GM12865 (cell line): Measurements from ENCODE around the gene METTL13.

Experiments used
- DNase-seq: peaks from one replicate; pipeline ENCODE4 v3.0.0; 2010; ENCODE audit warnings: low read depth
- H3K4me3 ChIP-seq: 2 replicates; pipeline ENCODE4 v1.5.1; 2011; ENCODE audit warnings: mild to moderate bottlenecking, low read depth, low read length, control low read depth
- TF ChIP-seq, protein P1 (sequence below): IDR thresholded peaks from 2 replicates; pipeline ENCODE4 v1.5.1; 2011; ENCODE audit warnings: low read length, control low read depth, low read depth, inconsistent platforms; ENCODE audit not compliant: insufficient read depth; ENCODE audit errors: missing control alignments

Gene METTL13

DNA sequence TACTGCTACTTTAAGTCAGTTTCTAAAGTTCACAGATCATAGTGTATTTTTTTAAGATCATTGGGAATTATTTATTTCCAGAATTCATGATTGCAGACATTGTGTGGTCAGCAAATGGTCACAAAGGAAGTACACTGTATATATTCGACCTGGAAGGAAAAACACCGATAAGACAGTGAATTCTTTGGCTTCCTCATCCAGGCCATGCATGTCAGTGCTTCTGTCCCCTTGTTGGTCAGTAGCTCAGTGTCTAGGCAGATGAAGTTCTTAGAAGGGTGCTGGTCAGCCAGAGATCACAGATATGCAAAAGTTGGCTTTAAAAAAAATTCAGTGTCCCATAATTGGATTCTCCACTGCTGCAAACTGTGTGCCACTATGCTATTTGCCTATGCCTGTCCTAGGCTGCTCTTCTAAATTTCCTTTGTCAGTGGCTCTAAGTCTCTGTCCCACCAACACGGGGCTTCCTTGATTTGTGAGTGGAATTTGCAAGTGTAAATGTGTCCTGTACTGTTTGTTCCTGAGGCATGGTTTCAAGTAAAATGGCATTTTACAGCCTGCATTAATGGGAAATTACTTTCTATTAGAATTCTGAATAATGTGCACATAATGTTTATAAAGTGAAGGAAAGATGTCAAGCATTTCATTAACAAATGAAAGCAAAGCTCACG is 27.6 kb upstream of the METTL13 start:
- no peak overlapping the region for H3K4me3 ChIP-seq
- DNase-seq, result no peak
- TF ChIP-seq, protein P1, sequence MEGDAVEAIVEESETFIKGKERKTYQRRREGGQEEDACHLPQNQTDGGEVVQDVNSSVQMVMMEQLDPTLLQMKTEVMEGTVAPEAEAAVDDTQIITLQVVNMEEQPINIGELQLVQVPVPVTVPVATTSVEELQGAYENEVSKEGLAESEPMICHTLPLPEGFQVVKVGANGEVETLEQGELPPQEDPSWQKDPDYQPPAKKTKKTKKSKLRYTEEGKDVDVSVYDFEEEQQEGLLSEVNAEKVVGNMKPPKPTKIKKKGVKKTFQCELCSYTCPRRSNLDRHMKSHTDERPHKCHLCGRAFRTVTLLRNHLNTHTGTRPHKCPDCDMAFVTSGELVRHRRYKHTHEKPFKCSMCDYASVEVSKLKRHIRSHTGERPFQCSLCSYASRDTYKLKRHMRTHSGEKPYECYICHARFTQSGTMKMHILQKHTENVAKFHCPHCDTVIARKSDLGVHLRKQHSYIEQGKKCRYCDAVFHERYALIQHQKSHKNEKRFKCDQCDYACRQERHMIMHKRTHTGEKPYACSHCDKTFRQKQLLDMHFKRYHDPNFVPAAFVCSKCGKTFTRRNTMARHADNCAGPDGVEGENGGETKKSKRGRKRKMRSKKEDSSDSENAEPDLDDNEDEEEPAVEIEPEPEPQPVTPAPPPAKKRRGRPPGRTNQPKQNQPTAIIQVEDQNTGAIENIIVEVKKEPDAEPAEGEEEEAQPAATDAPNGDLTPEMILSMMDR, result no peak

DNA sequence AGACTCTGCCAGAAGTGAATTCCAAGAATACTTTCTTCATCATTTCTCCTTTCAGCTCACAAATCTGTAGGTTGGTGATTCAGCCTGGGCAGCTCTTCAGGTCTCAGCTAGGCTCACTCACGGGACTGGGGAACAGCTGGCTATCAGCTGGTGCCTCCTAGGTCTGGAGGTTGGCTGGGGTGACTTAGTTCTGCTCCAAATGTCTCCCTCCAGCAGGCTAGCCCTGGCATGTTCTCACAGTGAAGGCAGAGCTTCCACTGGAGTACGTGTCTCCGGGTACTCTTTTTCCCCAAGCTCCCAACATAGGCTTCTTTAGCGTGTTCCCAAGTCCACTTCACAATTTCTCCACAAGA is 27.1 kb upstream of the METTL13 start:
- TF ChIP-seq, protein P1, result no peak
- no peak overlapping the region for H3K4me3 ChIP-seq
- DNase-seq, result no peak

DNA sequence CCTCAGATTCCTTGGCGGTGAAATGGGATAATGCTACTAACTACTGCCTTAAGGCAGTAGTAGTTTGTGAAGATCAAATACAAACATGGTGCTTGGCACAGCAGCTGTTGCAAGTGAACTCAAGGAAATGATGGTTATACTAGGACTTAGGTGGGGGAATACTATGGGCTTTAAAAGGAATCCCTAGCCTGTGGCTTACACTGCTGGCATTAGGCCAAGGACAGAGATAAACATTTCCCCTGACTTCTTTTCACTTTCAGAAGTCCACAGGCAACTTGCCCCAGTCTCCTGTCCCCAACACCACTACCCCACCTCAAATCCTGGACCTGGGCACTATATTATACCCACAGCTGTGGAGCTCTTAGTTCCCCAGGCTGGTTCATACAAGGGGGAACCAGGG is 26.5 kb upstream of the METTL13 start:
- H3K4me3 ChIP-seq, result no peak overlapping the region
- TF ChIP-seq, protein P1, result no peak
- DNase-seq, result no peak

DNA sequence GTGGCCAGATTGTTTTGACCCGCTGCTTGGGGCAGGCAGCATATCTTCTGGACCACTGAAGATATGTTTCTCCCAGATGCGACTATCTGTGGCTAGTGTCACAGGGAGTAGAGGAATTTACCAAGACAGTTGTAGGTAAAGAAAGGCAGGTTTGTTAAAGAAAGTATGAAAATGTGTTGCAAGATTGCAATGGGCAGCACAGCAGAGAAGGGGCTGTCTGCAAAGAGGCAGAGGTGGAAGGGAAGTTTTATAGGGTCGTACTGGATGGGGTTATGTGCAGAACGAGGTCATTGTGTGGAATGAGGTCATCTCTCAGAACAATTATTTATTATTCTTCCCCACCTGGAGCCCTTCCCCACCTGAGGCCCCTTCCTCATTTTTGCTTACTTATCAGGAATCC is 24.6 kb upstream of the METTL13 start:
- TF ChIP-seq, protein P1, result no peak
- no peak overlapping the region for H3K4me3 ChIP-seq
- DNase-seq, result no peak

DNA sequence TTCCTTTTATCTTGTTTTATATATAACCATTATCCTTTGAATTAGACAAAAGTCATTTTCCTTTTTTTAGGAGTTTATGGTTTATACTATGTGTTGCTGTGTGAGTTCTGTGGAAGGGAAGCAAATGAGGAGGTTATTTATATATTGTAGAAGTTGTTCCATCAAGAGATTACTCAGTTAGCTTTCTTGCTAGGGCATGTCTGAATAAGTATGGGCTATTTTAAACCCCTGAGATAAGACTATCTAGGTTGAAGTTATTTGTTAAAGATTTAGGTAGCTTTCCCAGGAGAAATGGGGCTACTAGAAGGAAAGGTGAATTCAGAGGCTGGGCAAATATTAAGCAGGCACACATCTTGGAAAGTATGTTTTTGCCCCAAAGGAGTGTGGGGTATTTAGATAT is 23.4 kb upstream of the METTL13 start:
- no peak for DNase-seq

DNA sequence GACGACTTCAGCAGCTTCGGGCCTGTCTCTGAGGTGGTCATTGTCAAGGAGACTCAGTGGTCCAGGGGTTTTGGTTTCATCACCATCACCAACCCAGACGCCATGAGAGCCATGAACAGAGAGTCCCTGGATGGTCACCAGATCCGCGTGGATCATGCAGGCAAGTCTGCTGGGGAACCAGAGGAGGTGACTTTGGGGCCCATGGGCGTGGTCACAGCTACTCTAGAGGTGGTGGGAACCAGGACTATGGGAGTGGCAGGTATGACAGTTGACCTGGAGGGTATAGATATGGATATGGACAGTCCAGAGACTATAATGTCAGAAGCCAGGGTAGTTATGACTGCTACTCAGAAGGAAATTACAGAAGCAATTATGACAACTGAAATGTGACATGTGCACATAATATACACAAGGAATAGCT is 19.3 kb upstream of the METTL13 start:
- no peak for DNase-seq
- TF ChIP-seq, protein P1, result no peak
- no peak overlapping the region for H3K4me3 ChIP-seq

More for the DNA sequence above, 23.4 kb upstream of the METTL13 start:
- TF ChIP-seq, protein P1, result no peak
- no peak overlapping the region for H3K4me3 ChIP-seq

DNA sequence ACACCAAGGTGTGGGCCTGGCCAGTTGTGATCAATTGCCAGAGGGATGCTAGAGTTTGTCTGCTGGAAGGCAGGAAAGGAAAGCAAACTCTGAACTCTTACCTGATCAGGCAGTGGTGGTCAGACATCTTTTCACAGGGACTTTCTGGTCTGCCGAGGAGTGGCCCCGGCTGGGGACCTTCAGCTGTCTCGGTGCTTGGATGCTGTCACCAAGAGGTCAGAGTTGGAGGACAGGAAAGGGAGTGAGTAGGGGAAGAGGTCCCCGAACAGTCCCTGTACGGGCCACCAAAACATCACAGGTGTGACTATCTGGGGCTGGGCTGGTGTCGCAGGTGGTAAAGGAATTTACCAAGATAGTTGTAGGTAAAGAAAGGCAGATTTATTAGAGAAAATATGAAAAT is 17.7 kb upstream of the METTL13 start:
- no peak for DNase-seq
- TF ChIP-seq, protein P1, result no peak
- H3K4me3 ChIP-seq, result no peak overlapping the region
